IPS DF 6.9 (cell line): ENCODE data around the gene MOGAT3.

ENCODE experiments used
- DNase-seq: peaks from one replicate; pipeline ENCODE4 v3.0.0-alpha.2; 2013; ENCODE audit warnings: low read depth, low spot score
- H3K27ac ChIP-seq: one replicate; pipeline ENCODE4 v1.5.1; 2013; ENCODE audit warnings: low read length, control low read depth
- H3K27me3 ChIP-seq: 2 replicates; pipeline ENCODE4 v1.6.1; 2013; ENCODE audit warnings: mild to moderate bottlenecking, low read length; ENCODE audit not compliant: control insufficient read depth, insufficient read depth
- H3K36me3 ChIP-seq: 2 replicates; pipeline ENCODE4 v1.6.1; 2013; ENCODE audit warnings: low read length; ENCODE audit not compliant: control insufficient read depth, insufficient read depth
- H3K4me1 ChIP-seq: 2 replicates; pipeline ENCODE4 v1.6.1; 2013; ENCODE audit warnings: low read length; ENCODE audit not compliant: control insufficient read depth, insufficient read depth
- H3K4me3 ChIP-seq: 2 replicates; pipeline ENCODE4 v1.5.1; 2013; ENCODE audit warnings: mild to moderate bottlenecking, low read length
- H3K9me3 ChIP-seq: 2 replicates; pipeline ENCODE4 v1.6.1; 2013; ENCODE audit warnings: low read length, inconsistent platforms; ENCODE audit not compliant: control insufficient read depth, insufficient read depth
- WGBS: extraction: QIAGEN DNeasy Blood & Tissue Kit; methylation state at CpG from one replicate; pipeline ENCODE4 v1.1.7; 2013; ENCODE audit warnings: mixed read lengths, missing lambda C conversion rate; ENCODE audit not compliant: insufficient read length, insufficient coverage; 5-methylcytosine and 5-hydroxymethylcytosine counted together

Gene MOGAT3

DNA sequence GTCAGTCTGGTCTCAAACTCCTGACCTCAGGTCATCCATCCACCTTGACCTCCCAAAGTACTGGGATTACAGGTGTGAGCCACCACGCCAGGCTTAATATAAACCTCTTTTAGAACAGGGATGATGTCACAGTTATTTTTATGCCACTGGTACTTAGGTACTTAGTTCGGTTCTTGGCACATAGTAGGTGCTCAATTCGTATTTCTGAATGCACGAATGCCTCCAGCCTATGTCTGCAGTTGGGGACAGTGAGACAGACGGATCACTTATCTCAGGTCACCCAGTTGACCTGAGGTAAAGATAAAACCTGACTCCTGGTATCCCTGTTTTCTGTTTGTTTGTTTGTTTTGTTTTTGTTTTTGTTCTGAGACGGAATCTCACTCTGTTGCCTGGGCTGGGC, 14.6 kb downstream of the MOGAT3 start:
- H3K4me1 ChIP-seq = peaks cover 2% of the 10 kb centered on the region; the same call in 1 of the 2 replicates
- H3K27me3 ChIP-seq = no peaks in the 10 kb centered on the region
- no CpG with 5 or more reads among the region's 6 CpGs for WGBS
- no peaks in the 10 kb centered on the region for H3K36me3 ChIP-seq
- H3K9me3 ChIP-seq = no peaks in the 10 kb centered on the region
- H3K27ac ChIP-seq = no peak overlapping the region
- no peak overlapping the region for H3K4me3 ChIP-seq
- DNase-seq = no peak

DNA sequence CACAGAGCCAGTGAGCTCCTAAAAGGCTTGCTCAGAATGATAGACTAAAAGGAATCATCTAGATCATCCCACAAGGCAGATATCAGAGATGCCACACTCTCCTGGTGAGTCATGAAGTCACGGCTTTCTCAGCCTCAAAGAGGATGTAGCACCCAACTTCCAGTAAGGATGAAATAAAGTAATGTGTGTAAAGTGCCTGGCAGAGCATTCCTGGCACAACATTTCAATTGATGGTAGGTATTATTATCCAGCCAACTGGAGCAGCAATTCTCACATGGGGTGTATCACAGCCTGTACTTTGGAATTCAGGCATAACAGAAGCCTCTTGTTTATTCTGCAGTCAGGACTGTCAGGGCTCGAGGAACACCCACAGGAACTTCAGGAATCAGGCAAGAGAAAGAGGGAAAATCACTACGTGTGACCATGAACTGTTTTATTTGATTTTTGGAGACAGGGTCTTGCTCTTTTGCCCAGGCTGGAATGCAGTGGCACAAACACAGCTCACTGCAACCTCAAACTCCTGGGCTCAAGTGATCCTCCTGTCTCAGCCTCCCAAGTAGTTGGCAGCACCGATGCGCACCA, 15.5 kb downstream of the MOGAT3 start:
- H3K4me1 ChIP-seq = peaks cover 3% of the 10 kb centered on the region; the same call in 1 of the 2 replicates
- H3K27me3 ChIP-seq = peaks cover 3% of the 10 kb centered on the region; the same call in 1 of the 2 replicates
- no peak overlapping the region for H3K4me3 ChIP-seq
- H3K9me3 ChIP-seq = no peaks in the 10 kb centered on the region
- DNase-seq = no peak
- no peaks in the 10 kb centered on the region for H3K36me3 ChIP-seq
- H3K27ac ChIP-seq = no peak overlapping the region
- WGBS = no CpG with 5 or more reads among the region's 5 CpGs

DNA sequence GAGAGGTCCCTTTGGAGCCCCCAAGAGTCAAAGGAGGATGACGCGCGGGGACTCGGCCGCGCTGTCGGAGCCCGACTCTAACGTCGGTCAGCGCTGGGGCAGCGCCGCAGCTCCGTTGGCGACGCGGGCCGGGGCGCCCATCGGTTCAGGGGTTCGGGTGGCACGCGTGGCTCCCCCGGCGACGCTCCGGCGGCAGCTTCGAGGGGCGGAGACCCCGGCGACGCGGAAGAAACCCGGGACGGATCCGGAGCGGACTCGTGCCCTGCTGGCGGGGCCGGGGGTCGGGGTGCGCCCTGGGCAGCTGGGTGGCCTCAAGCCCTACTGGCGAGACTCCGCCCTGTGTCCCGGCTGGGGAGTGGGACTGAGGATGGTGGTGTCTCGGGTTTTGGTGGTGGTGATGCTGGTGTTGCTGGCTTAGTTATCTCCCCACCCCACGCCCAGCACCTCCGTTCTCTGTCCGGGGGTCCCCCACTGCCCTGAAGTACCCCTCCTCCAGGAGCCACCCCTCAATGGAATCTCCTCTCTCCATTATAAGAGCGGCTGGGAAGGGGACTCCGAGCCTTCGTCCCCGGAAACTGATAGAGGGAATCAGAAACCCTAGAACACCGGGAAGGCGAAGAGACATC, 20.6 kb downstream of the MOGAT3 start, which contains the start of gene NAT16:
NAT16 (minus strand) TSS at position 164 of the 626 bp plus-strand sequence. CDS start 5,486 bp downstream, outside the sequence.
- no peak for DNase-seq
- Histone ChIP-seq H3K27me3 (peaks cover 18% of the 10 kb centered on the region), H3K4me1 (peaks cover 3% of the 10 kb centered on the region; the same call in 1 of the 2 replicates), H3K4me3 (peak within 1 kb of the TSS; percentile 62; the same call in 1 of the 2 replicates), H3K9me3 (no peaks in the 10 kb centered on the region), H3K27ac (no peak within 1 kb of the TSS), H3K36me3 (peaks cover 3% of the 10 kb centered on the region; the same call in 1 of the 2 replicates)
- WGBS = no CpG with 5 or more reads among the region's 56 CpGs

DNA sequence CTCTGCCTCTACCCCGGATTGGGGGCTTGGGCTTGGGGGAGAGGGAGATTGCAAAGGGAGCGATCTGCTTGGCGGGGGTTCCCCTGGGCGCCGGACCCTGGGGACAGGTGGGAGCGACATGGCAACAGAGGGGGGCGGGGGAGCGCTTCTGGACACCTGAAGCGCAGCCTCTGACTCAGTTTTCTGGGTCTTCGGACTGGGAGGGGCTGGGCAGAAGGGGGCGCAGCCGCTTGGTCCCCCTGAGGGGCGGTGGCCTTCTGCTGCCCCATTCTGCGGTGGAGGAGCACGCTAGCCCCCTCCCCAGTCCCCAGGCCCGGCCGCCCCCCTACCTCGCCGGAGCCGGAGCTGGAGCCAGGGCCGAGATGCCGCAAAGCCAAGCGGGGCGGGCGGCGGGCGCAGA, 21.1 kb downstream of the MOGAT3 start:
- H3K36me3 ChIP-seq = peaks cover 3% of the 10 kb centered on the region; the same call in 1 of the 2 replicates
- H3K27me3 ChIP-seq = peaks cover 18% of the 10 kb centered on the region
- DNase-seq = no peak
- H3K9me3 ChIP-seq = no peaks in the 10 kb centered on the region
- H3K4me3 ChIP-seq = peak overlapping the region; percentile 62; the same call in 1 of the 2 replicates
- H3K27ac ChIP-seq = no peak overlapping the region
- H3K4me1 ChIP-seq = peaks cover 3% of the 10 kb centered on the region; the same call in 1 of the 2 replicates
- no CpG with 5 or more reads among the region's 27 CpGs for WGBS

DNA sequence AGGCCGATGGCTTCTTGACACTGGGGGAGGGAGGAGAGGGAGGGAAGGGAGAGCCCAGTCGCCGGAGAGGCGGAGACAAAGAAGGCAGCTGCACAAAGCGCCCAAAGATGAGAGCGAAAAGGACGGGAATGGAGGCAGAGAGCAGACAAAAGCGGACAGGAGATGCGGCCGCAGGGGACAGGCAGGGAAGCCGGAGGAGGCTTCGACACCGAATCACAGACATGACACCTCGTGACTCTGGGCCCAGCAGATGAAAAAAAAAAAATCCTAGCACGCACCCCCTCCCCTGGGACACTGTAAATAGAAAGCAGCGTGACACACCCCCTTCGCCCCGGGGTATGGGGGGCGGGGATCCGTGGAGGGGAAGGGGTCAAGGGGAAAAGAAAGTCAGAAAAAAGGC, 21.7 kb downstream of the MOGAT3 start:
- no CpG with 5 or more reads among the region's 20 CpGs for WGBS
- Histone ChIP-seq H3K4me1 (peaks cover 3% of the 10 kb centered on the region; the same call in 1 of the 2 replicates), H3K27ac (no peak overlapping the region), H3K27me3 (peaks cover 18% of the 10 kb centered on the region), H3K9me3 (no peaks in the 10 kb centered on the region), H3K36me3 (peaks cover 3% of the 10 kb centered on the region; the same call in 1 of the 2 replicates), H3K4me3 (peak overlapping the region; percentile 62; the same call in 1 of the 2 replicates)
- DNase-seq = no peak

DNA sequence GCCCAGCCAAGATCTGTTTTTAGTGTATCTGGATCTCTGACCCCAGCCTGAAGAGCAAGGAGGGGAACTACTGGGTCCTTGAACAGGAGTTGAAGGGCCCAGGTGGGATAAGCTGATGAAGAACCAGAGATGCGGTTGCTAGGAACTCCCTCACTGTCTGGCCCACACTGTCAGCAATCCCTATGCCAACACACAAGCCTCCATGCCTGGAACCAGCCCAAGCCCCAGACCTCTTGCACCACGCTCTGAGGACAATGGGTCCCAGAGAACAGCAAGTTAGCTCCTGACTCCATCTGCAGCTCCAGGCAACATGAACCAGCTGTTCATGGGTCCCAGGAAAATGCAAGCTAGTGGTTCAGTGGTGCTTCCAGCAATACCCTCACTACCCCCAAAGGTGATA, 23.2 kb downstream of the MOGAT3 start:
- WGBS = no CpG with 5 or more reads among the region's 2 CpGs
- Histone ChIP-seq H3K27me3 (peaks cover 29% of the 10 kb centered on the region), H3K4me3 (no peak overlapping the region), H3K36me3 (peaks cover 3% of the 10 kb centered on the region; the same call in 1 of the 2 replicates), H3K4me1 (peaks cover 7% of the 10 kb centered on the region), H3K27ac (no peak overlapping the region), H3K9me3 (no peaks in the 10 kb centered on the region)
- no peak for DNase-seq

DNA sequence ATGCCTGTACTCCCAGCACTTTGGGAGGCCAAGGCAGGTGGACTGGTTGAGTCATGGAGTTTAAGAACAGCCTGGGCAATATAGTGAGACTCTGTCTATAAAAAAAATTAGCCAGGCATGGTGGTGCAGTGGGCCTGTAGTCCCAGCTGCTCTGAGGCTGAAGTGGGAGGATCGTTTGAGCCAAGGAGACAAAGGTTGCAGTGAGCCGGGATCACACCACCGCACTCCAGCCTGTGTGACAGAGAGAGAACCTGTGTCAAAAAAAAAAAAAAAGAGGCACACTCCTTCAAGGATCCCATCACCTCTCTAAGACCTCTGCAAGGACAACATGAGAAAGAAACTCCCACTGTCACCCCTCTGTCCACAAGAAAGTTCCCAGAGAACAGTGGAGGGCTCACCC, 25.2 kb downstream of the MOGAT3 start:
- DNase-seq = no peak
- H3K27me3 ChIP-seq = peaks cover 47% of the 10 kb centered on the region
- H3K4me1 ChIP-seq = peaks cover 12% of the 10 kb centered on the region
- peaks cover 3% of the 10 kb centered on the region; the same call in 1 of the 2 replicates for H3K36me3 ChIP-seq
- no CpG with 5 or more reads among the region's 3 CpGs for WGBS
- no peak overlapping the region for H3K27ac ChIP-seq
- H3K4me3 ChIP-seq = no peak overlapping the region
- no peaks in the 10 kb centered on the region for H3K9me3 ChIP-seq

DNA sequence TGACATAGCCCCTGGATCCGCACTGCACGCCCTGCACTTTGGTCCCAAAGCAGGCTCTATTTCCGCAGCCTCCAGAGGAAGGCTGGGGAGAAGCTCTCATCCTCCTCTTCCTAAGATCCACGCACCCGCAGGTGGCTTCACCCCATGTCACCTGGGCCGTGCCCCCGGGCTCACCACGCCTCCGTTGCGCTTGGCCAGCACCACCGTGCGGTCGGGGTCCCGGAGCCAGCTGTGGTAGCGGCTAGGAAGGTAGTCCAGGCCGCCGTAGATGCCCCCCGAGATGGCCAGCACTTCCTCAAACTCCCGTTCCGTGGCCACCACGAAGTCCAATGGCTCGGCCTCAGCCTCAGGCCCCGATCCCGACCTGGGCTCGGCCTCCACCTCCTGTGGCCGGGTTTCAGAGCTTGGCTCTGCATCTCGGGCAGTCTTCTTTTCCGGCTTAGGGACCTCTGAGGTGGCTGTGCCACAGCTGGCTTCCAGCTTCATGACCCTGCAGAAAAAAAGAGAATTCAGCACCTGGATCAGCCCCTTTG, 26.4 kb downstream of the MOGAT3 start:
- Histone ChIP-seq H3K4me1 (peaks cover 17% of the 10 kb centered on the region), H3K36me3 (no peaks in the 10 kb centered on the region; the same call in 1 of the 2 replicates), H3K9me3 (no peaks in the 10 kb centered on the region), H3K27me3 (peaks cover 54% of the 10 kb centered on the region), H3K27ac (no peak overlapping the region), H3K4me3 (peak overlapping the region; percentile 42; the same call in 1 of the 2 replicates)
- WGBS = no CpG with 5 or more reads among the region's 28 CpGs
- no peak for DNase-seq

DNA sequence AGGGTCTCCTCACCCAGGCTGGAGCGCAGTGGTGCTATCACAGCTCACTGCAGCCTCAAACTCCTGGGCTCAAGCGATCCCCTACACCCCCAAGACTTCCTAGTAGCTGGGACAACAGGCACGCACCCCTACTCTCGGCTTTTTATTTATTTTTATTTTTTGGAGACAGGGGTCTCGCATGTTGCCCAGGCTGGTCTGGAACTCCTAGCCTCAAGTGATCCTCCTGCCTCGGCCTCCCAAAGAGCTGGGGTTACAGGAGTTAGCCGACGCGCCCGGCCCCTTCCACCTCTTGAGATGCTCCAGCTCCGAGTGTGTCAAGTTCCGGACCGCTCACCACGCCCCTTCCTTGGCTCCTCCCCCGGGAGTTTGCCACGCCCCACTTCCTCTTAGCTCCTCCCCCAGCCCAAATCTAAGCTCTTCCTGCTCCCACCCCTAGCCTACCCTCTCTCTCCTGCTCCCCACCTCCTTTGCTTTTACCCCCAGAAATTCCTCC, 27.0 kb downstream of the MOGAT3 start:
- H3K36me3 ChIP-seq = no peaks in the 10 kb centered on the region; the same call in 1 of the 2 replicates

More for the DNA sequence above, 27.0 kb downstream of the MOGAT3 start:
- H3K9me3 ChIP-seq = no peaks in the 10 kb centered on the region
- no CpG with 5 or more reads among the region's 16 CpGs for WGBS
- H3K27ac ChIP-seq = no peak overlapping the region
- H3K27me3 ChIP-seq = peaks cover 58% of the 10 kb centered on the region
- DNase-seq = no peak
- H3K4me3 ChIP-seq = peak overlapping the region; percentile 42; the same call in 1 of the 2 replicates
- peaks cover 21% of the 10 kb centered on the region for H3K4me1 ChIP-seq
